Mesothelial cell of epicardium (in vitro differentiated cells): ENCODE measurements around the gene PIGO. TPM values are rescaled to one million over a fixed set of nuclear protein-coding genes. Genes with fewer than 3 reads are reported as not detected.

Experiments
- DNase-seq, 2 experiments: peaks; one replicate each; pipeline ENCODE4 v3.0.0; 2021; ENCODE audit warnings: low spot score in 2 of 2; ENCODE audit not compliant: unreplicated experiment in 2 of 2
- H3K27ac Mint-ChIP-seq: 2 replicates; pipeline ENCODE4 v1.8.0; 2021; ENCODE audit warnings: mixed read lengths
- H3K27me3 Mint-ChIP-seq: 2 replicates; pipeline ENCODE4 v1.8.0; 2021; ENCODE audit warnings: low read depth, mixed read lengths
- H3K36me3 Mint-ChIP-seq: 2 replicates; pipeline ENCODE4 v1.8.0; 2021; ENCODE audit warnings: mixed read lengths
- H3K4me1 Mint-ChIP-seq: 2 replicates; pipeline ENCODE4 v1.8.0; 2021; ENCODE audit warnings: mixed read lengths
- H3K4me3 Mint-ChIP-seq: 2 replicates; pipeline ENCODE4 v1.8.0; 2021; ENCODE audit warnings: mild to moderate bottlenecking, moderate library complexity, mixed read lengths
- H3K9me3 Mint-ChIP-seq: 2 replicates; pipeline ENCODE4 v1.8.0; 2021; ENCODE audit warnings: mixed read lengths
- CTCF ChIP-seq: fragments of 200-600 bp; sonication (generic); IDR thresholded peaks from one replicate; pipeline ENCODE4 v1.5.0; 2021; ENCODE audit warnings: antibody characterized with exemption; ENCODE audit not compliant: unreplicated experiment
- total RNA-seq: library from RNA; stranded (reverse); gene quantifications from 3 replicates; pipeline ENCODE4 v1.2.1, GENCODE V29; 2021

PIGO gene
- total RNA-seq, 1 donor from 2014 or later, result 28.4 TPM

- TF ChIP-seq CTCF, result no peak
- no peak for DNase-seq
- Mint-ChIP-seq H3K27me3 (no peaks in the 10 kb centered on the region), H3K4me3 (no peak overlapping the region), H3K36me3 (peaks cover 35% of the 10 kb centered on the region), H3K27ac (no peak overlapping the region), H3K4me1 (no peaks in the 10 kb centered on the region), H3K9me3 (no peaks in the 10 kb centered on the region)
Observed at GRCh38 chr9:35042891-35043545, 53.4 kb downstream of the PIGO start.

GRCh38 chr9:35042081-35042604 lies 54.2 kb downstream of the PIGO start:
- no peaks in the 10 kb centered on the region for H3K9me3 Mint-ChIP-seq
- H3K36me3 Mint-ChIP-seq, result peaks cover 30% of the 10 kb centered on the region
- TF ChIP-seq CTCF, result no peak
- DNase-seq, result no peak
- H3K27me3 Mint-ChIP-seq, result no peaks in the 10 kb centered on the region
- no peak overlapping the region for H3K27ac Mint-ChIP-seq
- no peak overlapping the region for H3K4me3 Mint-ChIP-seq
- no peaks in the 10 kb centered on the region for H3K4me1 Mint-ChIP-seq

Other genes with a start within 250 kb of the PIGO start
- gene PHF24, start 138.3 kb downstream of the PIGO start, total RNA-seq, result 0.62 to 0.99 TPM (median 0.83 TPM) in 3 replicates
- 15.4 to 18.4 TPM (median 16.4 TPM) in 3 replicates for gene DNAJB5, start 106.8 kb downstream of the PIGO start, total RNA-seq
- 313 to 318 TPM (median 317 TPM) in 3 replicates for gene VCP, start 24.0 kb downstream of the PIGO start, total RNA-seq
- 48.8 to 52.2 TPM (median 51.8 TPM) in 3 replicates for gene FANCG, start 16.6 kb downstream of the PIGO start, total RNA-seq
- gene STOML2, start 6.5 kb upstream of the PIGO start, total RNA-seq, result 92.2 to 95.3 TPM (median 93.4 TPM) in 3 replicates
- 19.2 to 21.7 TPM (median 21.0 TPM) in 3 replicates for gene ATOSB, start 19.3 kb upstream of the PIGO start, total RNA-seq
- 28.1 to 31.0 TPM (median 29.9 TPM) in 3 replicates for gene UNC13B, start 65.4 kb upstream of the PIGO start, total RNA-seq